Measurements from ENCODE around the gene MBNL3.
A peak's percentile ranks its signal among the peaks of the same experiment; 100 is the strongest.
"Not testable (repeated sequence)": the region's sequence is repeated elsewhere in the genome, so short reads cannot be mapped to it uniquely, and the experiment has no call there.

Gene MBNL3

GRCh38 chrX:132480581-132481203 lies 8.1 kb downstream of the MBNL3 start:
- DNase-seq (ENCODE audit: low read depth in 2 of 2) = peak in 1 of 2 experiments; percentile 9

GRCh38 chrX:132474544-132475248 lies 14.1 kb downstream of the MBNL3 start:
- no peak for DNase-seq (ENCODE audit: low read depth in 2 of 2)

- DNase-seq (ENCODE audit: low read depth in 2 of 2) = no peak
Measured at GRCh38 chrX:132472397-132472796, 16.4 kb downstream of the MBNL3 start.

GRCh38 chrX:132470831-132471230 lies 18.0 kb downstream of the MBNL3 start:
- no peak for DNase-seq (ENCODE audit: low read depth in 2 of 2)

- DNase-seq (ENCODE audit: low read depth in 2 of 2) = no peak
Measured at GRCh38 chrX:132470179-132470578, 18.7 kb downstream of the MBNL3 start.

GRCh38 chrX:132468454-132468853 lies 20.4 kb downstream of the MBNL3 start:
- no peak for DNase-seq (ENCODE audit: low read depth in 2 of 2)

GRCh38 chrX:132467989-132468388 lies 20.8 kb downstream of the MBNL3 start:
- no peak for DNase-seq (ENCODE audit: low read depth in 2 of 2)

- no peak for DNase-seq (ENCODE audit: low read depth in 2 of 2)
Measured at GRCh38 chrX:132467026-132467425, 21.8 kb downstream of the MBNL3 start.

- no peak for DNase-seq (ENCODE audit: low read depth in 2 of 2)
Measured at GRCh38 chrX:132463411-132463810, 25.4 kb downstream of the MBNL3 start.

GRCh38 chrX:132461886-132462285 lies 27.0 kb downstream of the MBNL3 start:
- no peak for DNase-seq (ENCODE audit: low read depth in 2 of 2)

- no peak for DNase-seq (ENCODE audit: low read depth in 2 of 2)
Measured at GRCh38 chrX:132452911-132453550, 35.8 kb downstream of the MBNL3 start.

GRCh38 chrX:132445909-132446308 lies 42.9 kb downstream of the MBNL3 start:
- not testable (repeated sequence) for DNase-seq (ENCODE audit: low read depth in 2 of 2)

GRCh38 chrX:132444936-132445335 lies 43.9 kb downstream of the MBNL3 start:
- DNase-seq (ENCODE audit: low read depth in 2 of 2) = no peak

GRCh38 chrX:132443196-132444135 lies 45.4 kb downstream of the MBNL3 start:
- no peak for DNase-seq (ENCODE audit: low read depth in 2 of 2)

GRCh38 chrX:132442691-132443090 lies 46.1 kb downstream of the MBNL3 start:
- DNase-seq (ENCODE audit: low read depth in 2 of 2) = no peak

GRCh38 chrX:132435222-132435621 lies 53.6 kb downstream of the MBNL3 start:
- no peak for DNase-seq (ENCODE audit: low read depth in 2 of 2)

GRCh38 chrX:132433551-132433950 lies 55.3 kb downstream of the MBNL3 start:
- DNase-seq (ENCODE audit: low read depth in 2 of 2) = no peak

- DNase-seq (ENCODE audit: low read depth in 2 of 2) = no peak
Measured at GRCh38 chrX:132433001-132433400, 55.8 kb downstream of the MBNL3 start.

GRCh38 chrX:132428896-132429295 lies 59.9 kb downstream of the MBNL3 start:
- no peak for DNase-seq (ENCODE audit: low read depth in 2 of 2)

- DNase-seq (ENCODE audit: low read depth in 2 of 2) = no peak
Measured at GRCh38 chrX:132426695-132427281, 62.0 kb downstream of the MBNL3 start.

GRCh38 chrX:132425744-132426318 lies 63.0 kb downstream of the MBNL3 start:
- DNase-seq (ENCODE audit: low read depth in 2 of 2) = no peak
